GM21723 (cell line): Measurements from ENCODE around the gene HIPK1.
A peak's percentile ranks its signal among the peaks of the same experiment; 100 is the strongest.

ENCODE experiments used
- ATAC-seq: cut with Tn5 transposase; IDR thresholded peaks from one replicate; pipeline ENCODE4 v1.9.1; 2021; ENCODE audit warnings: mild to moderate bottlenecking, moderate library complexity; ENCODE audit not compliant: unreplicated experiment

HIPK1 gene

GRCh38 chr1:113928941-113929749 is at the start of gene HIPK1:
Gene HIPK1 (plus strand): TSS chr1:113929324.
- peak; percentile 71 for ATAC-seq

- ATAC-seq = no peak
Measured at GRCh38 chr1:113879739-113880038, 49.4 kb upstream of the HIPK1 start.

GRCh38 chr1:113881661-113882060 is 47.5 kb upstream of the HIPK1 start:
- no peak for ATAC-seq

GRCh38 chr1:113886417-113887401 is 42.4 kb upstream of the HIPK1 start:
- ATAC-seq = no peak

- no peak for ATAC-seq
Measured at GRCh38 chr1:113887402-113888175, 41.5 kb upstream of the HIPK1 start, which contains the start of gene BCL2L15. Gene BCL2L15 (minus strand): TSS chr1:113887581. CDS start chr1:113887375, 206 bp downstream.

GRCh38 chr1:113890816-113891215 is 38.3 kb upstream of the HIPK1 start:
- no peak for ATAC-seq

GRCh38 chr1:113891631-113892220 is 37.4 kb upstream of the HIPK1 start:
- no peak for ATAC-seq

GRCh38 chr1:113893267-113893666 is 35.9 kb upstream of the HIPK1 start:
- no peak for ATAC-seq

GRCh38 chr1:113895098-113895497 is 34.0 kb upstream of the HIPK1 start:
- ATAC-seq = no peak

- no peak for ATAC-seq
Measured at GRCh38 chr1:113895961-113896360, 33.2 kb upstream of the HIPK1 start.

GRCh38 chr1:113898241-113898814 is 30.8 kb upstream of the HIPK1 start:
- ATAC-seq = no peak

- ATAC-seq = no peak
Measured at GRCh38 chr1:113899111-113899510, 30.0 kb upstream of the HIPK1 start.

- no peak for ATAC-seq
Measured at GRCh38 chr1:113901191-113901590, 27.9 kb upstream of the HIPK1 start.

- no peak for ATAC-seq
Measured at GRCh38 chr1:113903501-113904292, 25.4 kb upstream of the HIPK1 start.

- ATAC-seq = peak; percentile 38
Measured at GRCh38 chr1:113904293-113904673, 24.8 kb upstream of the HIPK1 start.

- ATAC-seq = peak; percentile 92
Measured at GRCh38 chr1:113904674-113905434, 24.3 kb upstream of the HIPK1 start, which contains the start of the genes AP4B1 and DCLRE1B. Gene AP4B1 (minus strand): TSS chr1:113904799. CDS start chr1:113904717, 82 bp downstream. Gene DCLRE1B (plus strand): TSS chr1:113905326. CDS start chr1:113905587, 261 bp downstream.

GRCh38 chr1:113905435-113905861 is 23.7 kb upstream of the HIPK1 start:
- peak; percentile 4 for ATAC-seq

GRCh38 chr1:113912594-113913311 is 16.4 kb upstream of the HIPK1 start:
- no peak for ATAC-seq
